Parathyroid adenoma (tissue), 2 donors: ENCODE data around the gene PRDM4.

ENCODE experiments used
- H2AFZ ChIP-seq: fragments of 300-600 bp; sonication (generic); one replicate; pipeline ENCODE4 v1.7.0; 2017; ENCODE audit warnings: antibody characterized with exemption, mild to moderate bottlenecking
- H3K27ac ChIP-seq: fragments of 300-600 bp; sonication (generic); one replicate; pipeline ENCODE4 v1.7.0; 2017
- H3K27me3 ChIP-seq: fragments of 300-600 bp; sonication (generic); one replicate; pipeline ENCODE4 v1.7.0; 2017; ENCODE audit warnings: low read length; ENCODE audit not compliant: control insufficient read depth, insufficient read depth
- H3K36me3 ChIP-seq: fragments of 300-600 bp; sonication (generic); one replicate; pipeline ENCODE4 v1.7.0; 2017; ENCODE audit warnings: low read length; ENCODE audit not compliant: control insufficient read depth, insufficient read depth
- H3K4me1 ChIP-seq: fragments of 300-600 bp; sonication (generic); one replicate; pipeline ENCODE4 v1.7.0; 2017; ENCODE audit warnings: control low read depth
- H3K4me2 ChIP-seq: fragments of 300-600 bp; sonication (generic); one replicate; pipeline ENCODE4 v1.7.0; 2017; ENCODE audit warnings: low read length
- H3K4me3 ChIP-seq: fragments of 300-600 bp; sonication (generic); one replicate; pipeline ENCODE4 v1.7.0; 2017; ENCODE audit warnings: low read depth, low read length
- H3K79me2 ChIP-seq: fragments of 300-600 bp; sonication (generic); one replicate; pipeline ENCODE4 v1.7.0; 2017; ENCODE audit warnings: control low read depth
- H3K9ac ChIP-seq: fragments of 300-600 bp; sonication (generic); one replicate; pipeline ENCODE4 v1.7.0; 2017; ENCODE audit warnings: mild to moderate bottlenecking
- H3K9me3 ChIP-seq: fragments of 300-600 bp; sonication (generic); one replicate; pipeline ENCODE4 v1.7.0; 2017; ENCODE audit warnings: low read length; ENCODE audit not compliant: control insufficient read depth
- CTCF ChIP-seq: fragments of 300-600 bp; sonication (generic); IDR thresholded peaks from one replicate; pipeline ENCODE4 v1.7.0; 2017; ENCODE audit warnings: antibody characterized with exemption, mild to moderate bottlenecking
- donor health status: primary hyperparathyroidism.

PRDM4 gene

GRCh38 chr12:107801150-107801549 lies 40.2 kb upstream of the PRDM4 start:
- no peak overlapping the region for H2AFZ ChIP-seq
- H3K4me2 ChIP-seq = no peak overlapping the region
- no peaks in the 10 kb centered on the region for H3K4me1 ChIP-seq
- no peak overlapping the region for H3K9ac ChIP-seq
- H3K27ac ChIP-seq = no peak overlapping the region
- no peaks in the 10 kb centered on the region for H3K79me2 ChIP-seq
- H3K9me3 ChIP-seq = no peaks in the 10 kb centered on the region
- H3K27me3 ChIP-seq = no peaks in the 10 kb centered on the region
- H3K36me3 ChIP-seq = no peaks in the 10 kb centered on the region
- TF ChIP-seq CTCF = no peak
- no peak overlapping the region for H3K4me3 ChIP-seq

DNA sequence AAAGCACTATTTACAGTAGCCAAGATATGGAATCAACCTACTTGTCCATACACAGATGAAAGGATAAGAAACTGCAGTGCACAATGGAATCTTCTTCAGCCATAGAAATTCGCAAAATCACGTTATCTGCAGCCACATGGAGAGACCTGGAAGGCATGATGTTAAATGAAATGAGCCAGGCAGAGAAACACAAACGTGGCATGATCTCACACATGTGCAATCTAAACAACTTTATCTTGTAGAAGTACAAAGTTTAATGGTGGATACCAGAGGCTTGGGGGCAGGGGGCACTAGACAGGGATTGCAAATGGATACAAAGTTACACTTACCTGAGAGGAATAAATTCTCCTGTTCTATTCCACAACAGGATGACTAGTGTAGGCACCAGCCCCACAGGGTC lies 37.6 kb upstream of the PRDM4 start:
- no peaks in the 10 kb centered on the region for H3K79me2 ChIP-seq
- no peak overlapping the region for H3K9ac ChIP-seq
- no peaks in the 10 kb centered on the region for H3K4me1 ChIP-seq
- H2AFZ ChIP-seq = no peak overlapping the region
- H3K9me3 ChIP-seq = no peaks in the 10 kb centered on the region
- H3K27ac ChIP-seq = no peak overlapping the region
- H3K27me3 ChIP-seq = no peaks in the 10 kb centered on the region
- no peak overlapping the region for H3K4me2 ChIP-seq
- H3K36me3 ChIP-seq = no peaks in the 10 kb centered on the region
- H3K4me3 ChIP-seq = no peak overlapping the region
- TF ChIP-seq CTCF = no peak

- H3K4me1 ChIP-seq = no peaks in the 10 kb centered on the region
- no peak overlapping the region for H3K27ac ChIP-seq
- no peak overlapping the region for H3K4me3 ChIP-seq
- H3K27me3 ChIP-seq = no peaks in the 10 kb centered on the region
- no peak overlapping the region for H3K4me2 ChIP-seq
- H3K9me3 ChIP-seq = no peaks in the 10 kb centered on the region
- TF ChIP-seq CTCF = no peak
- no peak overlapping the region for H3K9ac ChIP-seq
- H2AFZ ChIP-seq = no peak overlapping the region
- H3K79me2 ChIP-seq = no peaks in the 10 kb centered on the region
- no peaks in the 10 kb centered on the region for H3K36me3 ChIP-seq
Observed at GRCh38 chr12:107794451-107794850, 33.5 kb upstream of the PRDM4 start.

DNA sequence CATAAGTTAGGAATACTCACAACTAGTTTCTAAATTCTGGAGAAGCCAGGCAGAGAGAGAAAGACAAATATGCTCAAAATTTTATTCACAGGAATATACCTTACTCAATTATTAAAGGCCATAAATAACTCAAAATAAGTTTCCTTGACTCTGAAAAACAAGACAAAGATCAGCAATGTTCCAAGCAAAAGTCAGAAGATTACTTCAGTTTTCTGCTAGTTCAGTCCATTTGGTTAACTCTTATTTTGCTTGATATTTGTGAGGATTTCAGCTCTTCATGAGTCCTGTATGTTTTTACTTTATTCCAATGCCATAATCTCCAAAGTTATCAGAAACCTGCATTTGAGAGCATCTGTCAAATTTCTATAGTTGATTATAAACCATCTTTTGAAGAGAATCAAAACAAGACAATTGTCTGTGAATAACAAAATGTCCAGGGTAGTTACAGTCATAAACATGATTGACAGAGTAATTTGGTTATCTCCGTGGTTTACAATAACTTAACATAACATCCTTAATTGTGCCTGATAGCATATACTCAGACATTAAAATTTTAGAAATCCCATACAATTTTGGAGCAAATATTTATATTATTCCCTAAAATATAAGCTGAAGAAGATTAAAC lies 30.6 kb upstream of the PRDM4 start:
- Histone ChIP-seq H3K9ac (no peak overlapping the region), H3K9me3 (no peaks in the 10 kb centered on the region), H3K4me3 (no peak overlapping the region), H3K27ac (no peak overlapping the region), H3K4me1 (no peaks in the 10 kb centered on the region), H2AFZ (no peak overlapping the region), H3K4me2 (no peak overlapping the region), H3K36me3 (no peaks in the 10 kb centered on the region), H3K79me2 (no peaks in the 10 kb centered on the region), H3K27me3 (no peaks in the 10 kb centered on the region)
- TF ChIP-seq CTCF = no peak
